Measurements from ENCODE around the gene MCF2L2.
"Not testable (repeated sequence)": the region's sequence is repeated elsewhere in the genome, so short reads cannot be mapped to it uniquely, and the experiment has no call there.

Gene MCF2L2

GRCh38 chr3:183178512-183178832 lies 249.9 kb downstream of the MCF2L2 start:
- peaks cover 6 to 8% of the 10 kb centered on the region in 2 donors for H3K4me1 ChIP-seq (ENCODE audit: control insufficient read depth in 2 of 2, insufficient read depth in 2 of 2, low read length in 2 of 2)

GRCh38 chr3:183172051-183172639 lies 256.3 kb downstream of the MCF2L2 start:
- H3K4me3 ChIP-seq (ENCODE audit: low read length in 2 of 2), result no peak overlapping the region
- H3K9ac ChIP-seq (ENCODE audit: low read depth in 1 of 2, low read length in 2 of 2), result no peak overlapping the region
- H3K27me3 ChIP-seq (ENCODE audit: control insufficient read depth in 2 of 2, insufficient read depth in 2 of 2, low read length in 2 of 2), result peaks cover 12 to 23% of the 10 kb centered on the region in 2 donors
- no peaks in the 10 kb centered on the region for H3K9me3 ChIP-seq (ENCODE audit: control insufficient read depth in 2 of 2, low read length in 2 of 2)
- H3K27ac ChIP-seq (ENCODE audit: low read depth in 2 of 2, low read length in 2 of 2), result no peak overlapping the region
- H3K4me1 ChIP-seq (ENCODE audit: control insufficient read depth in 2 of 2, insufficient read depth in 2 of 2, low read length in 2 of 2), result no peaks in the 10 kb centered on the region
- H3K36me3 ChIP-seq (ENCODE audit: control insufficient read depth in 2 of 2, insufficient read depth in 2 of 2, low read length in 2 of 2), result no peaks in the 10 kb centered on the region

More at GRCh38 chr3:183178512-183178832, 249.9 kb downstream of the MCF2L2 start:
- Histone ChIP-seq H3K27me3 (ENCODE audit: control insufficient read depth in 2 of 2, insufficient read depth in 2 of 2, low read length in 2 of 2) (peaks cover 25 to 41% of the 10 kb centered on the region in 2 donors), H3K27ac (ENCODE audit: low read depth in 2 of 2, low read length in 2 of 2) (no peak overlapping the region), H3K9me3 (ENCODE audit: control insufficient read depth in 2 of 2, low read length in 2 of 2) (no peaks in the 10 kb centered on the region), H3K36me3 (ENCODE audit: control insufficient read depth in 2 of 2, insufficient read depth in 2 of 2, low read length in 2 of 2) (no peaks in the 10 kb centered on the region), H3K4me3 (ENCODE audit: low read length in 2 of 2) (peak overlapping the region; percentile 47 to 54), H3K9ac (ENCODE audit: low read depth in 1 of 2, low read length in 2 of 2) (no peak overlapping the region)

- not testable (repeated sequence) for H3K9ac ChIP-seq (ENCODE audit: low read depth in 1 of 2, low read length in 2 of 2); H3K9me3 ChIP-seq (ENCODE audit: control insufficient read depth in 2 of 2, low read length in 2 of 2); H3K36me3 ChIP-seq (ENCODE audit: control insufficient read depth in 2 of 2, insufficient read depth in 2 of 2, low read length in 2 of 2); H3K4me3 ChIP-seq (ENCODE audit: low read length in 2 of 2); H3K4me1 ChIP-seq (ENCODE audit: control insufficient read depth in 2 of 2, insufficient read depth in 2 of 2, low read length in 2 of 2); H3K27me3 ChIP-seq (ENCODE audit: control insufficient read depth in 2 of 2, insufficient read depth in 2 of 2, low read length in 2 of 2); H3K27ac ChIP-seq (ENCODE audit: low read depth in 2 of 2, low read length in 2 of 2)
Measured at GRCh38 chr3:183167975-183168374, 260.4 kb downstream of the MCF2L2 start.

GRCh38 chr3:183163563-183163962 lies 264.9 kb downstream of the MCF2L2 start:
- Histone ChIP-seq H3K4me3 (ENCODE audit: low read length in 2 of 2) (no peak overlapping the region), H3K27me3 (ENCODE audit: control insufficient read depth in 2 of 2, insufficient read depth in 2 of 2, low read length in 2 of 2) (peaks cover 0 to 17% of the 10 kb centered on the region in 2 donors), H3K27ac (ENCODE audit: low read depth in 2 of 2, low read length in 2 of 2) (no peak overlapping the region), H3K4me1 (ENCODE audit: control insufficient read depth in 2 of 2, insufficient read depth in 2 of 2, low read length in 2 of 2) (peaks cover 0 to 4% of the 10 kb centered on the region in 2 donors), H3K9me3 (ENCODE audit: control insufficient read depth in 2 of 2, low read length in 2 of 2) (no peaks in the 10 kb centered on the region), H3K36me3 (ENCODE audit: control insufficient read depth in 2 of 2, insufficient read depth in 2 of 2, low read length in 2 of 2) (no peaks in the 10 kb centered on the region), H3K9ac (ENCODE audit: low read depth in 1 of 2, low read length in 2 of 2) (no peak overlapping the region)

- Histone ChIP-seq H3K36me3 (ENCODE audit: control insufficient read depth in 2 of 2, insufficient read depth in 2 of 2, low read length in 2 of 2) (no peaks in the 10 kb centered on the region), H3K4me1 (ENCODE audit: control insufficient read depth in 2 of 2, insufficient read depth in 2 of 2, low read length in 2 of 2) (peaks cover 0 to 4% of the 10 kb centered on the region in 2 donors), H3K9ac (ENCODE audit: low read depth in 1 of 2, low read length in 2 of 2) (peak overlapping the region; percentile 1 to 60), H3K4me3 (ENCODE audit: low read length in 2 of 2) (peak overlapping the region; percentile 73), H3K27me3 (ENCODE audit: control insufficient read depth in 2 of 2, insufficient read depth in 2 of 2, low read length in 2 of 2) (peaks cover 0 to 17% of the 10 kb centered on the region in 2 donors), H3K9me3 (ENCODE audit: control insufficient read depth in 2 of 2, low read length in 2 of 2) (no peaks in the 10 kb centered on the region), H3K27ac (ENCODE audit: low read depth in 2 of 2, low read length in 2 of 2) (no peak overlapping the region)
Measured at GRCh38 chr3:183161552-183162336, 266.7 kb downstream of the MCF2L2 start.

- peaks cover 0 to 17% of the 10 kb centered on the region in 2 donors for H3K27me3 ChIP-seq (ENCODE audit: control insufficient read depth in 2 of 2, insufficient read depth in 2 of 2, low read length in 2 of 2)
- no peak overlapping the region for H3K9ac ChIP-seq (ENCODE audit: low read depth in 1 of 2, low read length in 2 of 2)
- peaks cover 0 to 4% of the 10 kb centered on the region in 2 donors for H3K4me1 ChIP-seq (ENCODE audit: control insufficient read depth in 2 of 2, insufficient read depth in 2 of 2, low read length in 2 of 2)
- H3K36me3 ChIP-seq (ENCODE audit: control insufficient read depth in 2 of 2, insufficient read depth in 2 of 2, low read length in 2 of 2), result no peaks in the 10 kb centered on the region
- H3K9me3 ChIP-seq (ENCODE audit: control insufficient read depth in 2 of 2, low read length in 2 of 2), result no peaks in the 10 kb centered on the region
- H3K27ac ChIP-seq (ENCODE audit: low read depth in 2 of 2, low read length in 2 of 2), result no peak overlapping the region
- no peak overlapping the region for H3K4me3 ChIP-seq (ENCODE audit: low read length in 2 of 2)
Measured at GRCh38 chr3:183160616-183161015, 267.8 kb downstream of the MCF2L2 start.

GRCh38 chr3:183159333-183159732 lies 269.1 kb downstream of the MCF2L2 start:
- Histone ChIP-seq H3K9me3 (ENCODE audit: control insufficient read depth in 2 of 2, low read length in 2 of 2) (no peaks in the 10 kb centered on the region), H3K4me1 (ENCODE audit: control insufficient read depth in 2 of 2, insufficient read depth in 2 of 2, low read length in 2 of 2) (peaks cover 0 to 4% of the 10 kb centered on the region in 2 donors), H3K27ac (ENCODE audit: low read depth in 2 of 2, low read length in 2 of 2) (no peak overlapping the region), H3K4me3 (ENCODE audit: low read length in 2 of 2) (no peak overlapping the region), H3K36me3 (ENCODE audit: control insufficient read depth in 2 of 2, insufficient read depth in 2 of 2, low read length in 2 of 2) (no peaks in the 10 kb centered on the region), H3K27me3 (ENCODE audit: control insufficient read depth in 2 of 2, insufficient read depth in 2 of 2, low read length in 2 of 2) (peaks cover 0 to 14% of the 10 kb centered on the region in 2 donors), H3K9ac (ENCODE audit: low read depth in 1 of 2, low read length in 2 of 2) (no peak overlapping the region)

- no peak overlapping the region for H3K4me3 ChIP-seq (ENCODE audit: low read length in 2 of 2)
- H3K4me1 ChIP-seq (ENCODE audit: control insufficient read depth in 2 of 2, insufficient read depth in 2 of 2, low read length in 2 of 2), result peaks cover 0 to 4% of the 10 kb centered on the region in 2 donors
- H3K9ac ChIP-seq (ENCODE audit: low read depth in 1 of 2, low read length in 2 of 2), result no peak overlapping the region
- H3K36me3 ChIP-seq (ENCODE audit: control insufficient read depth in 2 of 2, insufficient read depth in 2 of 2, low read length in 2 of 2), result no peaks in the 10 kb centered on the region
- H3K27ac ChIP-seq (ENCODE audit: low read depth in 2 of 2, low read length in 2 of 2), result no peak overlapping the region
- H3K27me3 ChIP-seq (ENCODE audit: control insufficient read depth in 2 of 2, insufficient read depth in 2 of 2, low read length in 2 of 2), result peaks cover 0 to 13% of the 10 kb centered on the region in 2 donors
- no peaks in the 10 kb centered on the region for H3K9me3 ChIP-seq (ENCODE audit: control insufficient read depth in 2 of 2, low read length in 2 of 2)
Measured at GRCh38 chr3:183158551-183159006, 269.8 kb downstream of the MCF2L2 start.

GRCh38 chr3:183158113-183158512 lies 270.3 kb downstream of the MCF2L2 start:
- Histone ChIP-seq H3K27ac (ENCODE audit: low read depth in 2 of 2, low read length in 2 of 2) (no peak overlapping the region), H3K4me3 (ENCODE audit: low read length in 2 of 2) (no peak overlapping the region), H3K9me3 (ENCODE audit: control insufficient read depth in 2 of 2, low read length in 2 of 2) (no peaks in the 10 kb centered on the region), H3K27me3 (ENCODE audit: control insufficient read depth in 2 of 2, insufficient read depth in 2 of 2, low read length in 2 of 2) (peaks cover 0 to 13% of the 10 kb centered on the region in 2 donors), H3K4me1 (ENCODE audit: control insufficient read depth in 2 of 2, insufficient read depth in 2 of 2, low read length in 2 of 2) (peaks cover 0 to 4% of the 10 kb centered on the region in 2 donors), H3K36me3 (ENCODE audit: control insufficient read depth in 2 of 2, insufficient read depth in 2 of 2, low read length in 2 of 2) (no peaks in the 10 kb centered on the region), H3K9ac (ENCODE audit: low read depth in 1 of 2, low read length in 2 of 2) (no peak overlapping the region)

- H3K27ac ChIP-seq (ENCODE audit: low read depth in 2 of 2, low read length in 2 of 2), result no peak overlapping the region
- H3K9ac ChIP-seq (ENCODE audit: low read depth in 1 of 2, low read length in 2 of 2), result no peak overlapping the region
- H3K4me1 ChIP-seq (ENCODE audit: control insufficient read depth in 2 of 2, insufficient read depth in 2 of 2, low read length in 2 of 2), result peaks cover 0 to 2% of the 10 kb centered on the region in 2 donors
- H3K36me3 ChIP-seq (ENCODE audit: control insufficient read depth in 2 of 2, insufficient read depth in 2 of 2, low read length in 2 of 2), result no peaks in the 10 kb centered on the region
- peaks cover 0 to 5% of the 10 kb centered on the region in 2 donors for H3K27me3 ChIP-seq (ENCODE audit: control insufficient read depth in 2 of 2, insufficient read depth in 2 of 2, low read length in 2 of 2)
- H3K9me3 ChIP-seq (ENCODE audit: control insufficient read depth in 2 of 2, low read length in 2 of 2), result no peaks in the 10 kb centered on the region
- H3K4me3 ChIP-seq (ENCODE audit: low read length in 2 of 2), result no peak overlapping the region
Measured at GRCh38 chr3:183156266-183156665, 272.2 kb downstream of the MCF2L2 start.

Measured in mucosa of rectum (tissue), 2 donors.